GM18499 (cell line): ENCODE measurements around the gene RBBP7.

Experiments
- ATAC-seq: cut with Tn5 transposase; IDR thresholded peaks from one replicate; pipeline ENCODE4 v1.9.1; 2021; ENCODE audit warnings: moderate number of reproducible peaks; ENCODE audit not compliant: insufficient read depth, unreplicated experiment

Gene RBBP7

GRCh38 chrX:16868920-16869319, 1.2 kb downstream of the RBBP7 start:
- no peak for ATAC-seq

- no peak for ATAC-seq
Observed at GRCh38 chrX:16867947-16868346, 2.2 kb downstream of the RBBP7 start.

- no peak for ATAC-seq
Observed at GRCh38 chrX:16862829-16863228, 7.3 kb downstream of the RBBP7 start.

- no peak for ATAC-seq
Observed at GRCh38 chrX:16856744-16857143, 13.4 kb downstream of the RBBP7 start.

GRCh38 chrX:16856076-16856404, 14.1 kb downstream of the RBBP7 start:
- ATAC-seq: peak; percentile 66

GRCh38 chrX:16855363-16856075, 14.6 kb downstream of the RBBP7 start:
- peak; percentile 21 for ATAC-seq

- ATAC-seq: no peak
Observed at GRCh38 chrX:16853537-16853936, 16.6 kb downstream of the RBBP7 start.

- no peak for ATAC-seq
Observed at GRCh38 chrX:16852617-16853179, 17.5 kb downstream of the RBBP7 start.

GRCh38 chrX:16851827-16852226, 18.3 kb downstream of the RBBP7 start:
- no peak for ATAC-seq

GRCh38 chrX:16851421-16851820, 18.7 kb downstream of the RBBP7 start:
- no peak for ATAC-seq

- ATAC-seq: no peak
Observed at GRCh38 chrX:16848541-16848940, 21.6 kb downstream of the RBBP7 start.

GRCh38 chrX:16845686-16846085, 24.5 kb downstream of the RBBP7 start:
- ATAC-seq: no peak

- ATAC-seq: no peak
Observed at GRCh38 chrX:16843208-16843909, 26.8 kb downstream of the RBBP7 start.

GRCh38 chrX:16842684-16843083, 27.5 kb downstream of the RBBP7 start:
- ATAC-seq: no peak

- no peak for ATAC-seq
Observed at GRCh38 chrX:16839852-16840460, 30.2 kb downstream of the RBBP7 start.

GRCh38 chrX:16839219-16839851, 30.8 kb downstream of the RBBP7 start:
- ATAC-seq: no peak

GRCh38 chrX:16838202-16839066, 31.7 kb downstream of the RBBP7 start:
- ATAC-seq: no peak

GRCh38 chrX:16836371-16836770, 33.8 kb downstream of the RBBP7 start:
- no peak for ATAC-seq

GRCh38 chrX:16834806-16835205, 35.4 kb downstream of the RBBP7 start:
- no peak for ATAC-seq

GRCh38 chrX:16832301-16832700, 37.9 kb downstream of the RBBP7 start:
- ATAC-seq: no peak
